ACC112 (cell line): ENCODE data around the gene BRD8.
"Not testable (repeated sequence)": the region's sequence is repeated elsewhere in the genome, so short reads cannot be mapped to it uniquely, and the experiment has no call there.

Experiments used
- H2AFZ ChIP-seq: fragments of 200-600 bp; sonication (generic); one replicate; pipeline ENCODE4 v1.6.0; 2017; ENCODE audit warnings: antibody characterized with exemption, low read length; ENCODE audit not compliant: unreplicated experiment
- H3K27ac ChIP-seq: fragments of 200-600 bp; sonication (generic); 2 replicates; pipeline ENCODE4 v1.5.1; 2014; ENCODE audit warnings: low read depth, mild to moderate bottlenecking, antibody characterized with exemption, low read length, moderate library complexity
- H3K27me3 ChIP-seq: fragments of 200-600 bp; sonication (generic); 2 replicates; pipeline ENCODE4 v1.6.1; 2014; ENCODE audit warnings: mild to moderate bottlenecking, antibody characterized with exemption, low read length, moderate library complexity, mixed read lengths; ENCODE audit not compliant: insufficient read depth
- H3K36me3 ChIP-seq: fragments of 200-600 bp; sonication (generic); 2 replicates; pipeline ENCODE4 v1.6.1; 2016; ENCODE audit warnings: mild to moderate bottlenecking, antibody characterized with exemption, low read length, moderate library complexity, mixed read lengths; ENCODE audit not compliant: insufficient read depth
- H3K4me1 ChIP-seq: fragments of 200-600 bp; sonication (generic); one replicate; pipeline ENCODE4 v1.6.1; 2016; ENCODE audit warnings: low read length, mixed read lengths; ENCODE audit not compliant: insufficient read depth, unreplicated experiment, control insufficient read depth
- H3K4me3 ChIP-seq: fragments of 200-600 bp; sonication (generic); 2 replicates; pipeline ENCODE4 v1.5.1; 2014; ENCODE audit warnings: mild to moderate bottlenecking, low read depth, low read length
- H3K79me2 ChIP-seq: fragments of 200-600 bp; sonication (generic); one replicate; pipeline ENCODE4 v1.6.0; 2016; ENCODE audit warnings: low read length; ENCODE audit not compliant: control insufficient read depth, unreplicated experiment, insufficient read depth

BRD8 gene

DNA sequence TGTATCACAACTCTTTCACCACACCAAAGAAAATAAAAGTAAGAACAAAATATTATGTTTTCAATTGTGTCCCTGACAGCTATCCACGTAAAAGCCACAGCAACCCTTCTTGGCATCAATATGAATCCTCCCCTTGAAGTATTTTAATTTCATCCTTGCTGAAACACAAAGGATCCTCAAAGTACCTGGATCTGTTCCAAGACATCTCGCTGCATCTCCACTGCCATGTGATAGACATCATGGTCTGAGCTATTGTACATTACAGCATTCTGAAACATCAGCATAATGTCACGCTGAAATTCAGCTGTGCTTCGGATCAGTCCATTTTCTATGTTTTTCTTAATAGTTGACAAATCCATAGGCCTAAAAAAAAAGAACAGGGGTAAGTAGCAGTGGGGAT lies 17.7 kb downstream of the BRD8 start:
- Histone ChIP-seq H2AFZ (no peak overlapping the region), H3K27me3 (no peaks in the 10 kb centered on the region), H3K79me2 (no peaks in the 10 kb centered on the region), H3K27ac (no peak overlapping the region), H3K4me3 (no peak overlapping the region), H3K4me1 (no peaks in the 10 kb centered on the region), H3K36me3 (peaks cover 71% of the 10 kb centered on the region)

DNA sequence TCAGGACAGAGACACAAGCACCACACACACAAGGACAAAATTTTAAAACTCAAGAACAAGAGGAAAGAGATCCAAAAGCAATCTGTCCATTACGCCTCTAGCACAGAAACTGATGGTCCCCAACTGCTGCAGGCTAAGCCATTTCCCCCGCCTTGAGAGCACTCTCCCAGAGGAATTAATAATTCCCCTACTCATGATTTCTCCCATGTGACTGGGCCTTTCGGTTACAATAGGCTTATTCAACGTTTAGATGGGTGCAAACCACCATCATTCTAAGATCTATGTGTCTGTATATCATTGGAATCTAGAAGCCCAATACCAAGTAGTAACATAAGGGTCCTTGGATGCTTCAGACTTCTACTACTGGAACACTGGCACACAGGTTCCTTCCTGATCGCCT lies 18.8 kb downstream of the BRD8 start:
- no peak overlapping the region for H2AFZ ChIP-seq
- H3K79me2 ChIP-seq = no peaks in the 10 kb centered on the region
- no peak overlapping the region for H3K27ac ChIP-seq
- no peak overlapping the region for H3K4me3 ChIP-seq
- no peaks in the 10 kb centered on the region for H3K4me1 ChIP-seq
- no peaks in the 10 kb centered on the region for H3K27me3 ChIP-seq
- peaks cover 63% of the 10 kb centered on the region for H3K36me3 ChIP-seq

DNA sequence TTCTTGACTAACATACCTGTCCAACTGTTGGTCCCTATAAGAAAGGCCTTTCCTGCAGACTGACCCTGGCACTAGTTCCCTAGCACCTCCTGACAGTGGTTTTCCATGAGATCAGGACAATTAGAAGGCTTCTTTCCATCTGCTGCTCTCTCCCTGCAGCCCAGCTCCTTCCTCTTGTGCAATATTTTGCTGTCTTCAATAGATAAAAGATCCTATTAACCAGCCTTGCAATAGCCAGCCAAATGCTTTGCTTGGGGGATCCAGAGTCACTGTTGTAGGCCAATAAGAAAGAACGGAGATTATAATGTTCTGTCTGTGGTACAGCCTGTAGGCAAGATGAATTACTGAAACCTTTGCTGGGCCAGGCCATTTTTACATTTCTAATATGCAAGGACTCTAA lies 20.8 kb downstream of the BRD8 start:
- H3K79me2 ChIP-seq = no peaks in the 10 kb centered on the region
- no peak overlapping the region for H3K27ac ChIP-seq
- H3K4me1 ChIP-seq = no peaks in the 10 kb centered on the region
- H3K27me3 ChIP-seq = no peaks in the 10 kb centered on the region
- peaks cover 43% of the 10 kb centered on the region for H3K36me3 ChIP-seq
- H2AFZ ChIP-seq = no peak overlapping the region
- H3K4me3 ChIP-seq = no peak overlapping the region

DNA sequence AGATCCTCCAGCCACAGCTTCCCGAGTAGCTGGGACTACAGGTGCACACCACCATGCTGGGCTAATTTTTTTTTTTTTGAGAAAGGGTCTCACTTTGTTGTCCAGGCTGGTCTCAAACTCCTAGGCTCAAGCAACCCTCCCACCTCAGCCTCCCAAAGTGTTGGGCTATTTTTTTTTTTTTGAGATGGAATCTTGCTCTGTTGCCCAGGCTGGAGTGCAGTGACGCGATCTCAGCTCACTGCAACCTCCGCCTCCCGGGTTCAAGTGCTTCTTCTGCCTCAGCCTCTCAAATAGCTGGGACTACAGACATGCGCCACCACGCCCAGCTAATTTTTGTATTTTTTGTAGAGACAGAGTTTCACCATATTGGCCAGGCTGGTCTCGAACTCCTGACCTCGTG lies 22.5 kb downstream of the BRD8 start:
- H3K36me3 ChIP-seq = peaks cover 33% of the 10 kb centered on the region
- not testable (repeated sequence) for H3K79me2 ChIP-seq, H3K4me3 ChIP-seq, H3K27ac ChIP-seq, H3K27me3 ChIP-seq, H3K4me1 ChIP-seq, H2AFZ ChIP-seq

DNA sequence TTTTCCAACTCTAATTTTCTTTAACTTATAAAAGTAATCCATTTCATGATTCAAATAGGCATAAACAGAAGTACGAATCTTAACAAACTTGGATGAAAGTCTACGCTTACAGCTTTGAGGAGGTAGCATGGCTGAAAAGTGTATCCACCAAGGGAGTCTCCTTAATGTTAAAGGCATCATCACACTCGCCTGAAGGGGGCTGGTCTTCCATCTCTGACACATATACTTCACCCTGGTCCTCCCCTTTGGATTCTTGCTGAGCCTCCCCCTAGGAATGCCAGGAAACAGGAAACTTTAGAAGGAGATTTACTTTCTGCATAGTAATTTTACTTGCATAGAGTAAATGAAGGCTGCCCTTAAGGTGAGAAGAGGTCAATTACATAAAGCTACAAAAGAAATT lies 28.9 kb downstream of the BRD8 start:
- no peak overlapping the region for H3K4me3 ChIP-seq
- no peaks in the 10 kb centered on the region for H3K79me2 ChIP-seq
- H3K4me1 ChIP-seq = peaks cover 11% of the 10 kb centered on the region
- no peaks in the 10 kb centered on the region for H3K36me3 ChIP-seq
- H3K27ac ChIP-seq = no peak overlapping the region
- H2AFZ ChIP-seq = no peak overlapping the region
- H3K27me3 ChIP-seq = no peaks in the 10 kb centered on the region

DNA sequence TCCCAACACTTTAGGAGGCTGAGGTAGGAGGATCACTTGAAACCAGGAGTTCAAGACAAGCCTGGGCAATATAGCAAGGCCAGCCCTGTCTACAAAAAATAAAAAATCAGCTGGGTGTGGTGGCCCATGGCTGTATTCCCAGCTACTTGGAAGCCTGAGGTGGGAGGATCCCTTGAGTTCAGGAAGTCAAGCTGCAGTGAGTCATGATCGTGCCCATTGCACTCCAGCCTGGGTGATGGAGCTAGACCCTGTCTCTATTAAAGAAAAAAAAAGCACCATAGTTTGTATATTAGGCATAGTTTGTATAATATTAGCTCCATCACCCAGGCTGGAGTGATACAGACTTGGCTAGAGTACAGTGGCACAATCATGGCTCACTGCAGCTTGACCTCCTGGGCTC lies 29.6 kb downstream of the BRD8 start:
- H3K4me1 ChIP-seq = peaks cover 11% of the 10 kb centered on the region
- H3K79me2 ChIP-seq = no peaks in the 10 kb centered on the region
- H3K27me3 ChIP-seq = no peaks in the 10 kb centered on the region
- no peak overlapping the region for H3K27ac ChIP-seq
- H3K4me3 ChIP-seq = no peak overlapping the region
- no peaks in the 10 kb centered on the region for H3K36me3 ChIP-seq
- H2AFZ ChIP-seq = no peak overlapping the region

DNA sequence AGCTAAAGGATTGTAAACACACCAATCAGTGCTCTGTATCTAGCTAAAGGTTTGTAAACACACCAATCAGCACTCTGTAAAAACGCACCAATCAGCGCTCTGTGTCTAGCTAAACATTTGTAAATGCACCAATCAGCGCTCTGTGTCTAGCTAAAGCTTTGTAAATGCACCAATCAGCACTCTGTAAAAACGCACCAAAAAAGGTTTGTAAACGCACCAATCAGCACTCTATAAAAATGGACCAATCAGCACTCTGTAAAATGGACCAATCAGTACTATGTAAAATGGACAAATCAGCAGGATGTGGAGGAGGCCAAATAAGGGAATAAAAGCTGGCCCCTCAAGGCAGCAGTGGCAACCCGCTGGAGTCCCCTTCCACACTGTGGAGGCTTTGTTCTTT lies 34.9 kb downstream of the BRD8 start:
- not testable (repeated sequence) for H3K27me3 ChIP-seq, H3K4me1 ChIP-seq, H3K79me2 ChIP-seq, H3K4me3 ChIP-seq, H3K36me3 ChIP-seq, H2AFZ ChIP-seq, H3K27ac ChIP-seq

DNA sequence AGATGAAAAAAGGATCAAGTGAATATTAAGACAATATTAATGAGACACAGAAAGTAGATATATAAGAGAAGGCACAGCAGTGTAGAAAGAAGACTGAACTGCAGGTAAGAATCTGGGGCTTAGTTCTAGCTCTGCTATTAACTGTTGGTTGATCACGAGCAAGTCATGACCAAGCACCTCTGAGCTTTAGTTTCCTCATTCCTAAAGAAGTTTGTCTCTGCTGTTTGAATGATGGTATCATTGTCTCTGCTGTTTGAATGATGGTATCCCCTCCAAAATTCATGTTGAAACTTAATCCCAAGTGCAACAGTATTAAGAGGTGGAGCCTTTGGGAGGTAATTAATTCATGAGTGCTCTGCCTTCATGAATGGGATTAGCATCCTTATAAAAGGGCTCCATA lies 36.7 kb downstream of the BRD8 start:
- Histone ChIP-seq H3K79me2 (no peaks in the 10 kb centered on the region), H3K4me3 (no peak overlapping the region), H3K27me3 (no peaks in the 10 kb centered on the region), H3K4me1 (no peaks in the 10 kb centered on the region), H2AFZ (no peak overlapping the region), H3K27ac (no peak overlapping the region), H3K36me3 (no peaks in the 10 kb centered on the region)

DNA sequence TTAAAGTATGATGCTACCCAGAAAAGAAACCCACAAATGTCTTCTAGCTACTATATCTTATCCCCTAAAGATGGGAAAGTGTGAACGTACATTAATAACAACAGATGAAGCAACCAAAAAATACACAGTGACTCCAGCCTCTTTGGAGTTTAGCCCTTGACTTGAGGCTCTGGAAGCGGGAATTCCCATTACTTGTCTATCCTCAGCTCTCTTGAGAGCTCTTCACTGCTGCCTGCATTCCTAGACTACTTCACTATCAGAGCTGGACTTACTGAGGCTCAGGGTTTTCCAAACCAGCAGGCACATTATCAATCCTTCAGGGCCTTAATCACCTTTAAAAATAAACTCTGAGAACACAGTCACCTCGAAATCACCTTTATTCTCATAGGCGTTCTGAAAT lies 38.2 kb downstream of the BRD8 start:
- Histone ChIP-seq H3K27me3 (no peaks in the 10 kb centered on the region), H3K79me2 (no peaks in the 10 kb centered on the region), H3K4me3 (no peak overlapping the region), H3K36me3 (no peaks in the 10 kb centered on the region), H3K27ac (no peak overlapping the region), H3K4me1 (no peaks in the 10 kb centered on the region), H2AFZ (no peak overlapping the region)

DNA sequence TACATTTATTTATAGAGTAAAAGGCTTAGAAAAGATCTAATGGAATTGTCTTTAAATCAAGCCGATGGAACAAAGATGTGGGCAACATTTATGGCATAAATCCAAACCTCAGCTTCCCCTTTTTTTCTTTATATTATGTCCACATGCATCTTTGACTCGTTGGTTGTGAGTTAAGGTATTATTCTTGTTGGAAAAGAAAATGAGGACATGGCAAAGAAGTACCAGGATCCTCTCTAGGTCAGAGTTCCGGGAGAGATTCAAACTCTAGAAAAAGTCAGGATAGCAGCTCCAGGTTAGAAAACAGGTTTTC lies 38.7 kb downstream of the BRD8 start:
- Histone ChIP-seq H3K4me3 (no peak overlapping the region), H2AFZ (no peak overlapping the region), H3K27me3 (no peaks in the 10 kb centered on the region), H3K79me2 (no peaks in the 10 kb centered on the region), H3K36me3 (no peaks in the 10 kb centered on the region), H3K4me1 (no peaks in the 10 kb centered on the region), H3K27ac (no peak overlapping the region)

DNA sequence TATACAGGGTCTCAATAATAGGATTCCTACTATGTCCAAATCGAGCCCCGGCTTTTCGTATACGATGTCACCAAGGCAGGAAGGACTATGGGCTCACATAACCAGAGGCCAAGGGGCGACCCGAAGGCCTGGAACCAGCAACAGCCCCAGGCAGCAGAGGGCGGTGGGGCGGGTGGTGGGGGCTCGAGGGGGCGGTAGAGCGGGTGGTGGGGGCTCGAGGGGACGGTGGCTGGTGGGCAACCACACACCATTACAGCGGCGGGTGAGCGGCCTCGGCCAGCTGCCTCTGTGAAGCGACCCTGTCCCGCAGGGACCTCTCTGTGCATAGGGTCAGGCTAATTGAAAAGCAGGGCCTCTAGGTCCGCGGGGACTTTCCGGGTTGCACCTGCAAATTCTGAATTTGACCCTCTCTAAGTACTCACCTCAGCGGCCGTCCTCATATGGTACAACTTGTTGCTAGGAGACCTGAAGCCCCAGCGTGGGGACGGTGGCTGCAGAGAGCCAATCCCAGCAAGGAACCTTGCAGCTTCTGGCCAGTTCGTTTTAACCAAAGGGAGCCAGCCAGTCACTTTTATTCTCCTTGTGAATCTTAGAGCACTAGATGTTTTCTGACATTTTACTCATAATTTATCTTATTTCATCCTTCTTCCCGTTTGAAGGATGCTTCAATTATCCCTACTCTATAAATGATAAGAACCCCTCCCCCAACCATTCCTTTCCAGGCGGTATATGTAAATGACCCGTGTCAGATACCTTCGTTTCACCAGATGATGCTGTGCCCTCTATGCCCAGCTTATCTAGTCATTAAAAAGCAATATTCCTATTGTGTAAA lies 39.3 kb downstream of the BRD8 start, which contains the start of gene NME5:
NME5 (minus strand) TSS at position 480 of the 832 bp plus-strand sequence. CDS start 648 bp downstream, outside the sequence.
- Histone ChIP-seq H3K4me3 (peak within 1 kb of the TSS; percentile 66), H3K4me1 (no peaks in the 10 kb centered on the region), H3K36me3 (no peaks in the 10 kb centered on the region), H3K27me3 (no peaks in the 10 kb centered on the region), H2AFZ (peak within 1 kb of the TSS; percentile 85), H3K27ac (no peak within 1 kb of the TSS), H3K79me2 (no peaks in the 10 kb centered on the region)
